PC-9 (cell line): ENCODE data around the gene TRIB2. TPM values are rescaled to one million over a fixed set of nuclear protein-coding genes. Genes with fewer than 3 reads are reported as not detected.

Experiments
- BruUV-seq: library from RNA; stranded (reverse); fragments of 400-500 nt; replicated peaks from 2 replicates; lab custom pipeline; 2021; lab: Mats Ljungman, UMichigan
- CTCF ChIA-PET: fragments of 300-600 bp; sonication (Branson Sonifier 250); formaldehyde crosslinking; loops from one replicate; lab custom pipeline; 2022; ENCODE audit warnings: antibody characterized with exemption; lab: Charles Lee
- POLR2A ChIA-PET: fragments of 300-600 bp; sonication (Branson Sonifier 250); formaldehyde crosslinking; loops from one replicate; lab custom pipeline; 2022; ENCODE audit warnings: antibody characterized with exemption; ENCODE audit not compliant: unreplicated experiment; lab: Charles Lee
- DNase-seq, 2 experiments: peaks; one replicate each; pipeline versions ENCODE4 v3.0.0 to v3.0.0-alpha.2; 2015 to 2022; ENCODE audit warnings: mixed read lengths in 1 of 2
- H2AFZ ChIP-seq: fragments of 200-600 bp; sonication (generic); 2 replicates; pipeline ENCODE4 v1.8.1; 2017; ENCODE audit warnings: antibody characterized with exemption
- H3F3A ChIP-seq: fragments of 200-600 bp; sonication (generic); 2 replicates; pipeline ENCODE4 v1.8.1; 2017; ENCODE audit warnings: antibody characterized with exemption, mild to moderate bottlenecking, low read depth; ENCODE audit not compliant: insufficient read depth
- H3K27ac ChIP-seq: fragments of 200-600 bp; sonication (generic); 2 replicates; pipeline ENCODE4 v1.6.1; 2016; ENCODE audit warnings: mixed run types
- H3K27me3 ChIP-seq: fragments of 200-600 bp; sonication (generic); 2 replicates; pipeline ENCODE4 v1.6.1; 2016; ENCODE audit warnings: low read depth, mixed run types; ENCODE audit not compliant: insufficient read depth
- H3K36me3 ChIP-seq: fragments of 200-600 bp; sonication (generic); 2 replicates; pipeline ENCODE4 v1.6.1; 2016; ENCODE audit warnings: low read depth, mixed run types
- H3K4me1 ChIP-seq: fragments of 200-600 bp; sonication (generic); replicated peaks from 2 replicates; pipeline ENCODE4 v1.6.1; 2016; ENCODE audit warnings: mixed run types; ENCODE audit not compliant: insufficient read depth
- H3K4me2 ChIP-seq: fragments of 200-600 bp; sonication (generic); 2 replicates; pipeline ENCODE4 v1.6.1; 2017; ENCODE audit warnings: mixed run types
- H3K4me3 ChIP-seq: fragments of 200-600 bp; sonication (generic); 2 replicates; pipeline ENCODE4 v1.6.1; 2016; ENCODE audit warnings: mixed run types
- H3K79me2 ChIP-seq: fragments of 200-600 bp; sonication (generic); 2 replicates; pipeline ENCODE4 v1.6.1; 2017; ENCODE audit warnings: low read depth, mixed run types
- H3K9me2 ChIP-seq: fragments of 200-600 bp; sonication (generic); 2 replicates; pipeline ENCODE4 v1.8.1; 2017; ENCODE audit warnings: mild to moderate bottlenecking; ENCODE audit not compliant: insufficient read depth
- H3K9me3 ChIP-seq: fragments of 200-600 bp; sonication (generic); 2 replicates; pipeline ENCODE4 v1.8.1; 2016; ENCODE audit warnings: low read depth; ENCODE audit not compliant: insufficient read depth
- H4K20me1 ChIP-seq: fragments of 200-600 bp; sonication (generic); 2 replicates; pipeline ENCODE4 v1.8.1; 2017; ENCODE audit not compliant: insufficient read depth
- CTCF ChIP-seq: fragments of 200-600 bp; sonication (generic); conservative IDR thresholded peaks from 2 replicates; pipeline ENCODE4 v1.6.1; 2017; ENCODE audit warnings: mixed run types, antibody characterized with exemption, mild to moderate bottlenecking, moderate library complexity
- EZH2 ChIP-seq: fragments of 200-600 bp; sonication (generic); IDR thresholded peaks from 2 replicates; pipeline ENCODE4 v1.8.0; 2017; ENCODE audit warnings: antibody characterized with exemption, low read depth
- intact Hi-C: fragments of 100-400 bp; cut with micrococcal nuclease; formaldehyde crosslinking; loops from one replicate; pipeline ENCODE4 v1.10.0; 2022; ENCODE audit not compliant: unreplicated experiment
- total RNA-seq: library from RNA; stranded (reverse); gene quantifications from 2 replicates; pipeline ENCODE4 v1.2.3, GENCODE V29; 2021

TRIB2 gene
- total RNA-seq, 1 experiment from 2014 or later = 18.9 TPM

DNA sequence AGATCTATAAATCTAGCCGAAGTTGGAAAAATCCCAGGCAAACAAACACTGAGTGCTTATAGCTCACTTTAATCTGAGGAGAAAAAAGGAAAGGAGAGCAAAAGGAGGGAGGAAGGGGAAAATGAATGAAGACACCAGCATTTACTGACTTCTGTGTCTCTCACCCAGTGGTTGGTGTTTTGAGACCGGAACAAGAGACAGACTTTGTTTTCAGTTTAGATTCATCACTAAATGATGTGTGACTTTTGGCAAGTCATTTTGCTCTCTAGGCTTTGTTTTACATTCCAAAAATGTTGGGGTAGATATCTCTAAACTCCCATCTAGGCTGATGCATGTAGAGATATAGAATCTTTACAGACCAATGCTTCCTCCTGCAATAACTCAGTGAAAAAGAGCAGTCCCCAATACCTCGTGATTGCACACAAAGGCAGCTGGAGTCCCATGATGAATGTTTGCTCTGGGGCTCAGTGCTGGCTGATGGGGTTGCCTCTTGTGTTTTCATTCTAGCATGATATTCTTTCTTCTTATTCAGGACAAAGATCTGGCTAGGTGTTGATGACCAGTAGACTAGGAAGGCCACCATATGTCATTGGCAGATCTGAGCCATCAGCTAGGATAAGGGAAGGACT, 51.4 kb downstream of the TRIB2 start:
- H3K9me2 ChIP-seq = no peaks in the 10 kb centered on the region; the same call in 1 of the 2 replicates
- H3K4me1 ChIP-seq = no peaks in the 10 kb centered on the region
- no peak for TF ChIP-seq CTCF
- TF ChIP-seq EZH2 = no peak
- BruUV-seq = no TSS peak
- H2AFZ ChIP-seq = no peak overlapping the region
- CTCF ChIA-PET = no interaction called here
- no peaks in the 10 kb centered on the region for H3K27me3 ChIP-seq
- POLR2A ChIA-PET = no interaction called here
- DNase-seq = no peak
- no peak overlapping the region for H3K4me3 ChIP-seq
- H4K20me1 ChIP-seq = no peaks in the 10 kb centered on the region
- no peaks in the 10 kb centered on the region for H3F3A ChIP-seq
- H3K79me2 ChIP-seq = no peaks in the 10 kb centered on the region
- H3K9me3 ChIP-seq = no peaks in the 10 kb centered on the region
- intact Hi-C loops = no loop called here
- H3K4me2 ChIP-seq = no peak overlapping the region
- H3K36me3 ChIP-seq = no peaks in the 10 kb centered on the region
- no peak overlapping the region for H3K27ac ChIP-seq

DNA sequence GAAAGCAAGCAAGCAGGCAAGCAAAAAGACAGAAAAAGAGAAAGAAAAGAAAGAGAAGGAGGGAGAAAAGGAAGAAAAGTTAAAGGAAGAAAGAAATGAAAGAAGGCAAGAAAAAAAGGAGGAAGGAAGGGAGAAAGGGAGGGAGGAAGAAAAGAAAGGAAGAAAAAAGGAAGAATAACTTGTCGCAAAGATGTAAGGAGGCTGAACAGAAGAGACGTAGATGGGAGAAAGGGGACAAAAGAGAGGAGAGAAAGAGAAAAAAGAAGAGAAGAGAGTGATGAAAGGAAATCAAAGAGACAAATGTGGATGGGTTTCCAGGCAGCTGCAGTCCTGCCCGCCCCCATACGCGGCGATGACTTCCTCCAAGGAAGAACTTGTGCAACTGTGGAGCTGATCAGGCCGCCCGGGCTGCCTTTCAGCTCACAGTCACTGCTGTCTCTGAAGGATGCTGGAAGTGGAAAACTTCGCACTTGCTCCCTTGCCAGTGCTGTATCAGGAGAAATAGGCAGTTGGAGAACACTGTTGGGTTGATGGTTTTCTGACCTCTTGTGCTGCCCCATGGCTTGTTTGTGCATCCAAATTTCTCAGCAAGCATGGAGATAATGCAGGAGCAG, 52.9 kb downstream of the TRIB2 start:
- ChIA-PET POLR2A (no interaction called here), CTCF (no interaction called here)
- H3K4me3 ChIP-seq = no peak overlapping the region
- H3K27ac ChIP-seq = no peak overlapping the region
- H3K4me2 ChIP-seq = no peak overlapping the region
- no TSS peak for BruUV-seq
- intact Hi-C loops = no loop called here
- no peaks in the 10 kb centered on the region for H3K27me3 ChIP-seq
- H3K36me3 ChIP-seq = no peaks in the 10 kb centered on the region
- H3F3A ChIP-seq = no peaks in the 10 kb centered on the region
- H3K79me2 ChIP-seq = no peaks in the 10 kb centered on the region
- no peak overlapping the region for H2AFZ ChIP-seq
- no peaks in the 10 kb centered on the region for H3K4me1 ChIP-seq
- no peak for TF ChIP-seq EZH2
- TF ChIP-seq CTCF = no peak
- H3K9me3 ChIP-seq = no peaks in the 10 kb centered on the region
- H3K9me2 ChIP-seq = no peaks in the 10 kb centered on the region; the same call in 1 of the 2 replicates
- DNase-seq = no peak
- no peaks in the 10 kb centered on the region for H4K20me1 ChIP-seq

GRCh38 chr2:12770300-12770968, 53.7 kb downstream of the TRIB2 start:
- BruUV-seq = no TSS peak
- intact Hi-C loops = no loop called here
- Histone ChIP-seq H3K36me3 (no peaks in the 10 kb centered on the region), H3K27ac (no peak overlapping the region), H4K20me1 (no peaks in the 10 kb centered on the region), H3F3A (no peaks in the 10 kb centered on the region), H3K4me1 (no peaks in the 10 kb centered on the region), H3K9me2 (no peaks in the 10 kb centered on the region; the same call in 1 of the 2 replicates), H3K9me3 (no peaks in the 10 kb centered on the region), H3K27me3 (no peaks in the 10 kb centered on the region), H3K79me2 (no peaks in the 10 kb centered on the region), H3K4me2 (no peak overlapping the region), H2AFZ (no peak overlapping the region), H3K4me3 (no peak overlapping the region)
- POLR2A ChIA-PET = no interaction called here
- no peak for TF ChIP-seq EZH2
- no peak for TF ChIP-seq CTCF
- DNase-seq = no peak
- CTCF ChIA-PET = interaction anchor here (0.6 kb wide), 1 partner anchor 29 kb away, joined by 3 read pairs; no protein-coding TSS in a partner anchor
